Measurements from ENCODE around the gene MYBPC3.

The MYBPC3 gene

DNA sequence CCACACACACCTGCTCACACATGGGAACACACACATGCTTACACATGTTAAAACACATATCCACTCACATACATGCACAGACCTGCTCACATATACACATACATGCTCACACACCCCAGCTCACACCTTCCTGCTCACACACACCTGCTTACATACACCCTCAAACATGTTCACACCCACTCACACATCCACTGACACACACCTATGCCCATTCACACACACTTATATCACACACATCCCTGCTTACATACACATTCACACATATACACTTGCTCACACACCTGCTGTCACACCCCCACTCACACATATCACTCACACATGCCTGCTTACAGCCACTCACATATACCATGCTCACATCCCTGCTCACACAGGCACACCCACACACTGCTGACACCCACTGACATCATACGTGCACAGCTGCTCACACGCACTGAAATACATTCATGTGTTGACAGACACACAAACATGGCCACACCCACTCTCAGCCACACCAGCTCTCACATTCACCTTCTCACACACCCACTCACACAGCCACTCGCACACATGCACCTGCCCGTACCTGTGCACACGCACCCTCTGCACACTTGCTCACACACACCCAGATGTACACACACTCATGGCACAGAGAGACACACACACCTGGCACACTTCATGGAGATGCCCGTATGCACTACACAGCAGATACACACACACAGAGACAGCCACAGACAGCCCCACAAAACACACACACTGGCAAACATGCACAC, 5.7 kb upstream of the MYBPC3 start:
- DNase-seq (ENCODE audit: low read depth, low spot score): no peak

DNA sequence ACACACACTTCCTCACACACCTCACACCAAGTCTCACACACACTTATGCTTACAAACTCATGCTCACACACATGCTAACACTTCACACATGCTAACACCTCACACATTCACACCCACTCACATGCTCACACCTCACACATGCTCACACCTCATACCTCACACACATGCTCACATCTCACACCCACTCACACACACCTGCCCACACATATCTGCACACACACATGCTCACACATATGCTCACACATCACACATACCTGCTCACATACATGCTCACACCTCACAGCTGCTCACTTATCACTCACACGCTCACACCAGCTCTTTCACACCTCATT, 4.5 kb upstream of the MYBPC3 start:
- DNase-seq (ENCODE audit: low read depth, low spot score): no peak

DNA sequence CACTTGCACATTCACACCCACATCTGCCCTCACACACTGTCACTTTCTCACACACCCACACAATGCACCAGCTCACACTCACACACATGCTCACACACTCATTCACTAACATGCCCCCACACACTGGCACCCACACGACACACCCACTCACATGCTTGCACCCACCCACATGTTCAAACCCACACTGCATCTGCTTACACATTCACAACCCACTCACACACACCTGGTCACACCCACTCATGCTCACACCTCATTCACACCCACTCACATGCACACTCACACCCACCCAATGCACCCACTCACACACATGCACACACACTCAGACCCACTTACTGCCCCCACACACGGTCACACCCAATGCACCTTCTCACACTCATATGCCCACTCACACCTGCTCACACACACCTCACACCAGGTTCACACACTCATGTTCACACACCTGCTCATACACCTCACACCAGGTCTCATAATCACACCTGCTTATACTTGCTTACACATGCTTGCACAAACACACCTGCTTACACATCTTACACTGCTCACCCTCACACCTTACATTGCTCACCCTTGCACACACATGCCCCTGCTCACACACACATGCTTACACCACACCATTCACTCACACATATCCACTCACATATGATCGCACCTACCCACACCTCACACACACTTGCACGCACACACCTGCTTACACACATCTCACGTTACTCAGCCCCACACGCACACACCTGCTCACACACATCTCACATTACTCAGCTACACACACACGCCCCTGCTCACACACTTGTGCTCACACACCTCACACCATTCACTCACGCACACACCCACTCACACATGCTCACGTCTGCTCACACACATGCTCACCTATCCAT, 3.9 kb upstream of the MYBPC3 start:
- no peak for DNase-seq (ENCODE audit: low read depth, low spot score)

DNA sequence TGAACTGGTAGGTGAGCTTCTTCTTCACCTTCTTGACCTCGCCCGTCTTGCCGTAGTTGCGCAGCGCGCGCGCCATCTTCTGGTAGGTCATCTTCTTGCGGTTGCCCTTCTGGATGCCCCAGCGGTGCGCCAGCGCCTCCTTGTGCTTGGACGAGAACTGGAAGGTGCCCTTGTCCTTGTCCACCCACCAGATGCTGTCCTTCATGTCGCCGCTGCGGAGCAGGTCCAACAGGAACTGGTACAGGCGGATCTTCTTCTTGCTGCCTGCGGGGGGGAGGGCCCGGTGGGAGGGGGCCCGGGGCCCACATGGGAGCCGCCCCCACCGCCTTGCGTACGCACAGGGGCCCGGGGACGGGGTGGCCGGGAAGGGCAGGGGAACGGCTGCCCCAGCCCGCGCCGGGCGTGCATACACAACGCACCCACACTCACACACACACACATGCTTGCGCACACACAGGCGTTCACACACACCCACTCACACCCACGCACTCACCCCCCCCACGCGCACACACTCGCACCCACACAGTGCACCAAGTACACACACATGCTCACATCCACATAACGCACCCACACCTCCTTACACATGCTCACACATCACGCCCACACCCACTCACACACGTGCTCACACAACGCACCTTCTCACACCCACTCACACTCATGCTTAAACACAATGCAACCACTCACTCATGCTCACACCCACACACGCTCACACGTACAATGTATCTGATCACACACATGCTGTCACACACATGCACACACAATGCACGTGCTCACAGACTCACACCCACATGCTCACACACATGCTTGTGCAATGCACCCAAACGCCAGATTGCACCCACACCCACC, 3.0 kb upstream of the MYBPC3 start:
- DNase-seq (ENCODE audit: low read depth, low spot score): no peak

DNA sequence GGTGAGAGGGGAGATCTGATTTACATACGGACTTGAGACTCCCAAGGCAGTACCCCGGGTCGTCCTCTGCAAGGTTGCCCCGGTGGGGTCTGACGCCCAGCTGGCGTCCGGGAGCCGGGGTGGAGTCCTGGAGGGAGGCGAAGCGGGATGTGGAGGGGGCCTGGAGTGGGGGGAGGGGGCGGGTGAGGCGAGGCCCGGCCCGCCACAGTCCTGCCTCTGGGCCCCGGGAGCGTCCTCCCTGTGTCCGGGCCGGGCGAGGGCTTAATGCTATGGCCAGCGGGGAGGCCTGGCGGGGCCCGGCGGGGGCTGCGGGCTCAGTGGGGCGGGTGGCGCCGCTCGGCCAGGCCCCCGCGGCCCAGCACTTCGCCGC, 2.4 kb upstream of the MYBPC3 start:
- no peak for DNase-seq (ENCODE audit: low read depth, low spot score)

DNA sequence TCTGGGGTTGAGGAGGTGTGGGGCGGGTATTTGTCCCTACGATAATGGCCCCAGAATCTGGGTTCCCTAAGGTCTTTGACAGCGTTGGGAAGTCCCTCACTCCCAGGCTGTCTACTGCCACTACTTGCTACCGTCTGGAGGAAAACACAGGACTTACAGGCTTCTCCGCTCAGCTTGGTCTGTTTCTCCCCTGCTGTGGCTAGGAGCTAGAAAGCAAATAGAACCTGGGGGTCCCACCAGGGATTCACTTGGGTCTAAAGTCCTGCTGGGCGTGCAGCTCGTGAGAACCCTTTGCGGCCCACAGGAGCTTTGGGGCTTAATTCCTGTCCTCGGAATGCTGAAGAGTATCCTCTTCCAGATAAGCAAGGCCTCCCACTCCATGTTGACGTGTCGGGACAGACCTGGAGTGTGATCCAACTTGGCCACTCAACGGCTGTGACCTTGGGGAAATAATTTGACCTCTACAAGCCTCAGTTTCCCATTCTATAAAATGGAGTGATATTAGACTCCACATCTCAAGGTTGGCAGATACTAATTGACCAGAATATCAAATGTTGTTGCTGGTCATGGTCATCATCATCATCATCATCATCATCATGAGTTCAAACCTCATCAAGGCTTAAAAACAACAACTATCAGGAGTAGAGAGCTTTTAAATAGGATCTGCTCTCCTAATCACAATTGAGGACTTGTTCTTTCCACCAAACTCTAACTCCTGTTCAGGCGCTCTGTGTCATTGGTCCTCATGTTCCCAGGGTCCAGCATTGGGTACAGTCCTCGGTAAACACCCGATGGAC, 1.7 kb upstream of the MYBPC3 start:
- no peak for DNase-seq (ENCODE audit: low read depth, low spot score)

DNA sequence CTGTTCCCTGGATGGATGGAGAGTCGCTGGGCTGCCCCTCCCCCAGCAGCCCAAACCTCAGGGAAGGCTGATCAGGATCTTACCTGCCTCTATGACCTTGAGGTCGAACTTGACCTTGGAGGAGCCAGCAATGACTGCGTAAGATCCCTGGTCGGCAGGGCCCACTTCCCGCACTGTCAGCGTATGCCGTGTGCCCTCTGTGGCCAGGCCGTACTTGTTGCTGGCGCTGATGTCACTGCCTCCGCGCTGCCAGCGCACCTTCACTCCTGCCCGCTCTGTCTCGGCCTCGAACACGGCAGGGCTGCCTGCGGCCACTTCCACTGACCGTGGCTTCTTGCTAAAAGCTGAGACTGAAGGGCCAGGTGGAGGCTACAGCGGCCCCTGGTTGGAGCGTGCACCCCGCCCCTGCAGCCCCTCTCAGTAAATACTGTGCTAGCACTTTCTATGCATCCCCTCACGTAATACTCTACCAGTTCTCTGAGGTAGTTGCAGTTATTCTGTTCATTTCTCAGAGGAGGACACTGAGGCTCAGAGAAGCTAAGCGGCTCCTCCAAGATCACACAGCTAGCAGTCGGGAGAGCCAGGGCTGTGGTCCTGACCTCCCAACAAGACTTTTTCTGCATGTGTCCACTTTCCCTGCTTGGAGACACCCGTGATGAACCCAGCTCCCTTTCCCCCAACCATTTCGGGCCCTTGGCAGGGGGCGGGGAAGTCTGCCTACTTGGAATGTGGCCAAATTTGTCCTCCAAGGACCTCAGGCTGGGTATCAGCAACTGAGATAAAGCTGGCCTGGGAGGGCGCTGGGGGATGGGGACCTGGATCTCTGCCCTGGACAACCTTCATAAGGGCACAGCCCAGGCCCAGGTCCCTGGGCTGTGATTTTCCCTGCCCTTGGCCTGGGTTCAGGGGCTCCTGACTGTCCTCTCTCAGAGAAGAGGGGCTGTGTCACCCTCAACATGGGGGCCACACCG, 1.1 kb downstream of the MYBPC3 start:
- no peak for DNase-seq (ENCODE audit: low read depth, low spot score)

DNA sequence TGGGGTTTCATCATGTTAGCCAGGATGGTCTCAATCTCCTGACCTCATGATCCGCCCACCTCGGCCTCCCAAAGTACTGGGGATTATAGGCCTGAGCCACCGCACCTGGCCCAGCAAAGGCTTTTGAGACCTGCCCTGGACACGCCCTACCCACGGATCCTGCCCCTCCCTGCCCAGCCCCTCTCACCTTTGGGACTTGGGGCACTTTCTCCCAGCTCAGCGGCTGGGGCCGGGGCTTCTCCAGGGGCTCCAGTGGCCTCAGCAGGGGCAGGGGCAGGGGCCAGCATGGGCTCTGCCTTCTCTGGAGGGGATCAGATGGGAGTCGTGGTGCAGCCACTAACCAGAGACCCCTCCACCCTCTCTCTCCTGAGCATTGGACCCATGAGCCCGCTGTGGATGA, 2.2 kb downstream of the MYBPC3 start:
- DNase-seq (ENCODE audit: low read depth, low spot score): no peak

DNA sequence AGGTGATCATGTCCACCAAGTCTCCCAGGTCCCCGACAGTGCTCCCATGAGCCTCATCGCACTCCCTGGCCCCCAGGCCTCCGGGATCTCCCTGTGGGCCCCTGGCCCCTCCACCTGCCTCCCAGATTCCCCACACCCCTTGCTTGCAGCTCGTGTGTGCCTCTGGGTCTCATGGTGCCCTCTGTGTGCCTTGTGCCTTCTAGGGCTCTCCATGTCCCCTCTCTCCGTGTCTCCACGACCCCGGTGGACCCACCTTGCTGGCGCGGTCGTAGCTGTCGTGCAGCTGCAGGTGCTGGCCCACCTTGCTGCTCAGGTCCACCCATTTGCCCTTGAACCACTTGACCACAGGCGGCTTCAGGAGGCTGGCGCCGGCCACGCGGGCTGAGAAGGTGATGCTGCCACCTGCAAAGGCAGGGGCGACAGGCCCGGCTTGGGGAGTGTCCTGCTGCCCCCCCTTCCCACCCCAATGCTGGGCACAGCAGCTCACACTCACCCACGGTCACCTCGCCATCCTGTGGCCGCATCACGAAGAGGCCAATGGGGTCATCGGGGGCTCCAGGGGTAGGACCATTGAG, 2.9 kb downstream of the MYBPC3 start:
- DNase-seq (ENCODE audit: low read depth, low spot score): no peak

DNA sequence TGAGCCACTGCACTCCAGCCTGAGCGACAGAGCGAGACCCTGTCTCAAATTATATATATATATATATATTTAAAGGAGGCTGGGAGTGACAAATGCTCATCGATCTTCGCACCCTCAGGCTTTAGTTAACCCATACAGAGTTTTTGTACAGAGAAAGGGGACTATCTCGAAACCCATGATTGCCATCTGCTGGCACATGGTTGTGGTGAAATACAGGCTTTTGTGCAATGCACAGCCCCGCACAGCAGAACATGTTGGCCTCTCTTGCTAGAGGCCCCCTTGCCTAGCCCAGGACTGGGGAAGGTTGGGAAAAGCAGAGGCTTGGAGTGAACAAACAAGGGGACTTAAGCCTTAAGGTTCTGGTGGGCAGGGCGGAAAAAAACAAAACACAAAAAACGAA, 3.6 kb downstream of the MYBPC3 start:
- no peak for DNase-seq (ENCODE audit: low read depth, low spot score)

DNA sequence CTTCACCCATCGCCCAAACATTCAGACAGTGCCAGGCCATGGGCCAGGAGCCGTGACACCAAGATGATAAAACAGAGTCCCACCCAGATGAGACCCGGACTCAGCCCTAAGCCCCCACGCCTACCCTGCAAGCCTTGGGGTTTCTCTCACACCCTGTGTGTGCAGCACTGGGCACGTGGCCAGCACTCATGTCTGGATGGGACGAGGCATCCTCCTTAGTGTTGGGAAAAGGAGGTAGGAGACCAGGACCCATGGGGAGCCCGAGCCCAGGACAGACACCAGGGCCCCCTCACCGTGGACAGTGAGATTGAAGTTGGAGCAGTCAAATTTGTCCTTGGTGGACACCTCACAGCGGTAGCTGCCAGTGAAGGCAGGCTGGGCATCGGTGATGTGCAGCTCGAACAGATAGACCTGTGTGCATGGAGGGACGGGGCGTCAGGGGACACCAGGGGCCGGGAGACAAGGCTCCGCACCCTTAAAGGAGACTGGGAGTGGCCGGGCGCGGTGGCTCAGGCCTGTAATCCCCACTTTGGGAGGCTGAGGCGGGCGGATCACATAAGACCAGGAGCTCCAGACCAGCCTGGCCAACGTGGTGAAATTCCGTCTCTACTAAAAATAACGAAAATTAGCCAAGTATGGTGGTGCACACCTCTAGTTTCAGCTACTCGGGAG, 4.2 kb downstream of the MYBPC3 start:
- DNase-seq (ENCODE audit: low read depth, low spot score): no peak

DNA sequence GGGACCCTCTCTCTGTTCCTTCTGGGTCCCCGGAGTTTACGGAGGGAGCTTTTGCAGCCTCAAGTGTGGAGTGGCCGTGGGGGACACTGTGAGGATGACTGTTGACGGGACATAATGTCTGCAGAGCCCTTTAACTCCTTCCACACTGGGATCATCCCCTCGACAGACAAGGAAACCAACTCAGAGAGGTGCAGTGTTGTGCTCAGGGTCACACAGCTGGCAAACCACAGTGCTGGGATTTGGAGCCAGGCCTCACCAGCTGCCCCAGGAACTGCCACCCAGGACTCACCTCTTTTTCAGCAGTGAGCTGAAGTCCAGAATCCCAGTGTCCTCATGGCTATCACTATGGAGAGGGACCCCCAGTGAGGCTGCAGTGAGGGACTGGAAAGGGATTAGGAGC, 5.4 kb downstream of the MYBPC3 start:
- no peak for DNase-seq (ENCODE audit: low read depth, low spot score)

DNA sequence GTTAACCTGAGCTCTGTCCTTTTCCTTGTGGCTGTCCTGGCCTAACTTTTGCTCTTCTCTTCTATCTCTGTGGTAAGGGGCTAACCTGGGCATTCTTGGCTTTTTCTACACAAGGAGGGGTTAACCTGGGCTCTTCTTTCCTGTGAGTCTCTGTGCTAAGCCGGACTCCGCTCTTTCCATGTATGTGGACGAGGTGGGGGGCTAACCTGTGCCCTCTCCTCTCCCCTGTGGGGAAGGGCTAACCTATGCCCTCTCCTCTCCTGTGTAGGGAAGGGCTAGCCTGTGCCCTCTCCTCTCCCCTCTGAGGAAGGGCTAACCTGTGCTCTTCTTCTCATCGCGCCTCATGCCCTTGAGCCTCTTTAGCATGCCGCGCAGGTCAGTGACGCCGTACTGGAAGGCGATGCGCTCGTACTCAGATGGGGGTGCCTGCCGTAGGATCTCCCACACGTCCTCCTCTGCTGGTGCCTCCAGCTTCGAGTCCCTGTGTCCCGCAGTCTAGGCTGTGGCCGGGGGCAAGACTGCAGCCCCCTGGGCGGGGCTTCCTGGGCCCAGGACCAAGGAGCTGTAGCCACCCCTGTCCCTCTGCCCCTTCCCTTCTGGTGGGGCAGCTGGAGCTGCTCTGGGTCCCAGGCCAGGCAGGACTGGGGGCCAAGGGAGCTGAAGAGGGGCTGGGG, 6.5 kb downstream of the MYBPC3 start:
- DNase-seq (ENCODE audit: low read depth, low spot score): no peak

DNA sequence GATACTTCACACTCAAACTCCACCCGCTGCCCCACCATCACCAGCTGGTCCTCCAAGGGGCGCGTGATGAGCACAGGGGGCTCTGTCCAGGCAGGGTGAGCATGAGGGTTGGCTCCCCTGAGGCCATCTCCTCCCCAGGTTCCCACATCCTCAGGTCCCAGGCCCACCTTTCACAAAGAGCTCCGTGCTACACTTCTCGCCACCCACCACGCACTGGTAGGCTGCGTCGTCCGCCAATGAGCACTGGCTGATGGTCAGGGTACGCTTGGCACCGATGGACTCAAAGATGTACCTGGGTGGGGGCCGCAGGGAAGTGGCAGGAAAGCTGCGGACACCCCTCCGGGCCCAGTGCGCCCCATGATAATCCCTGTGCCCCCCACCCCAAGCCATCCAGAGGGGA, 9.6 kb downstream of the MYBPC3 start:
- DNase-seq (ENCODE audit: low read depth, low spot score): no peak

DNA sequence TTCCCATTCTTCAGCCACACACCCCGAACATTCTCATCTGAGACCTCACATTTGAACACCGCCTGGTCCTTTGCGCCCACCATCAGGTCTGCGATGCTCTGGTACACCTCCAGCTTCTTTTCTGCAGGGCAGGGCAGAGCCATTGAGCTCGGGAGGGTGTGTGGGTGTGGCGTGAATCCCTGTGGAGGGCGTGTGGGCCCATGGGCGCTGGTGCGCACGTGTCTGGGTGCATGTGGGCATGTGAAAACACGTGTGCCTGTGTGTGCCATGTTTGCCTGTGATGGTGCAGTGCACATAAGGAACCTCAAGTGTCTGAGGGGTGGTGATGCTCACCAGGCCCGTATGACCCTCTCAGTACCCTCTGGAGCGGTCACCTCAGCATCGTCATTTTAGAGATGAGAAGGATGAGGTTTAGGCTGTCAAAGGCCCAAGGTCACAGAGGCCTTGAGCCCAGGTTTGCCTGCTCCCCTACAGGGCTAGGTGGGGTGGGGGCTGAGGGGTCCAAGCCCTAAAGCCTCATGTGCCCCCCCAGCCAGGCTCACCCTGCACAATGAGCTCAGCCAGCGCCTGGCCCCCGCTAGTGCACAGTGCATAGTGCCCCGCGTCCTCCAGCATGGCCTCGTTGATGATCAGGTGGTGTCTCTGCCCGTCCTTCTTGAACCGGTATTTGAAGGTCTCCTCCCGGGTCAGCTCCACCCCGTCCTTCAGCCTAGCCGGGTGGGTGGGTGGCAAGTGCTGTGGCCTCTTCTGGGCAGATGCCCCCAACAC, 10.3 kb downstream of the MYBPC3 start:
- DNase-seq (ENCODE audit: low read depth, low spot score): no peak

DNA sequence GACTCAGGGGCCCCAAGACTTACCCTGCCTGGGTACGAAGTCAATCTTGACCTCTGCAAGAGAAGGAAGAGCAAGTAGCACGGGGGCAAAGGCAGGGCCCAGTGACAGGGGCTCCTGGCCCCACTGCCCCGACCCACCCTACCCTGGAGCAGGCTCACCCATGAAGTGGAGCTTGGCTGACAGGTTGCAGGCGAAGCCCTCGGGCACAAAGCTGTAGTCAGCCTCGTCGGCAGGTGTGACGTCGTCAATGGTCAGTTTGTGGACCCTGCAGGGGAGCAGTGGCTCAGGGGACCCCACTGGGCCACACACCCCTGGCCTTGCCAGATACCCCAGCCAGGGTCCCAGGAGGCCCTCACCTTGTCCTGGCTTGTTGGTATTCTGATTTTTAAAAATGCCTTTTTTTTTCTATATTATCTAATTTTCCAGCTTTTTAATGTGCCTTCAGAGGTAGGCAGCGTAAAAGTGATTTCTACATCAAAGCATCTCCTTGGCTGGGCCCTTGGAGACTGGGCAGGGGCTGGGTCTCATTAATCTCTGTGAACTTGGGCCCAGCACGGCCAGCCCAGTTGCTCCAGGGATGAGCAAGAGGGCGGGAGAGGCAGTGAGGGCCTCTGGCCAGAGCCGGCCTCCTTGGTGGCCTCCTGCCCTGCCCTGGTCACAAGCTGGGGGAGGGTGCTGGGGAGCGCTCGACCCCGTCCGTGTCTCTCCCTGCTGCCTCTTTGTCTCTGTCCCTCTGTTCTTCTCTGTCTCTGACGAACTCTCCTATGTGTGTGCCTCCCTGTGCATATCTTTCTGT, 11.3 kb downstream of the MYBPC3 start:
- no peak for DNase-seq (ENCODE audit: low read depth, low spot score)

DNA sequence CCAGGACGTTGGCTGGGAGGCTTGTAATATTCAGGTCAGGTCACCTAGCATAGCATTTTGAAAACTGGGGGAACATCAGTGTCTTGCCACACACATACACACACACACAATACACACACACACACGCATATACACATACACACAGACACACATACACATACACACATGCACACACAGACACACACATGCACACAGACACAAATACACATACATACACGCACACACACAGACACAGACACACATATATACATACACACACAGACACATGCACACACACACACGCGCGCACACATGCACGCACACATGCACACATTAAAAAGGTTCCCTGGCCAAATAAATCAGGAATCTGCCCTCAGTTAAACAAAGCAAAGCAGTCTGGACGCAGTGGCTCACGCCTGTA, 12.5 kb downstream of the MYBPC3 start:
- DNase-seq (ENCODE audit: low read depth, low spot score): no peak
